HS-5 (cell line): Measurements from ENCODE around the gene ARID1B.

Experiments
- DNase-seq: peaks from one replicate; pipeline ENCODE4 v3.0.0-alpha.2; 2012; ENCODE audit warnings: low read depth

Gene ARID1B

GRCh38 chr6:156852147-156852857 lies 75.1 kb downstream of the ARID1B start:
- no peak for DNase-seq

DNA sequence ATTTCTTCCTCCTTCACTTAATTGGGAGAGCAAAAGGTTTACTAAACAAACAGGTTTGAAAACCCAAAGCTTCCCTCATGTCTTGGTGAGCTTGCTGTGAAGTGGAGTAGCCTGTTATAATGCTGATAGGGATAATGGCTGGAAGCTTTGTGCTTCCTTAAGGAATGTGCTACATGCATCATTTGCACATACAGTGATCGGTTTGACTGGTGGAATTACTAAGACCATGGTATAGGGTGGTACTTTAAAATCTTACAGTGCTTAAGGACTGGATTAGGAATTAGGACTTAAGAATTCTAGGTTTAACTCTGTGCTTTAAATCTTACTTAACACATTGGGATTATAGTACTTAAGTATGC lies 75.7 kb downstream of the ARID1B start:
- no peak for DNase-seq

GRCh38 chr6:156853733-156854132 lies 76.6 kb downstream of the ARID1B start:
- DNase-seq: no peak

- DNase-seq: no peak
Observed at GRCh38 chr6:156854466-156855161, 77.4 kb downstream of the ARID1B start.

DNA sequence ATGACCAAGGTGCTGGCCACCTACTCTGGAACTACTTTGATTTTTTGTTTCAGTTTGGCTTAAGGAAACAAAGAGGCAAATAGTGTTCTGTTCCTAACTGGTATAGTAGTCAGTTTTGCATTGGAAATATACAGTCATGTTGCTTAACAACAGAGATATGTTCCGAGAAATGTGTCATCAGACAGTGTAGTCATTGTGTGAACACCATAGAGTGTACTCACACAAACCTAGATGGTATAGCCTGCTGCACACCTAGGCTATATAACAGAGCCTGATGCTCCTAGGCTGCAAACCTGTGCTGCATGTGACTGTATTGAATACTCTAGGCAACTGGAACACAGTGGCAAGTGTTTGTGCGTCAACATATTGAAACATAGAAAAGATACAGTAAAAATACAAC lies 80.4 kb downstream of the ARID1B start:
- no peak for DNase-seq

DNA sequence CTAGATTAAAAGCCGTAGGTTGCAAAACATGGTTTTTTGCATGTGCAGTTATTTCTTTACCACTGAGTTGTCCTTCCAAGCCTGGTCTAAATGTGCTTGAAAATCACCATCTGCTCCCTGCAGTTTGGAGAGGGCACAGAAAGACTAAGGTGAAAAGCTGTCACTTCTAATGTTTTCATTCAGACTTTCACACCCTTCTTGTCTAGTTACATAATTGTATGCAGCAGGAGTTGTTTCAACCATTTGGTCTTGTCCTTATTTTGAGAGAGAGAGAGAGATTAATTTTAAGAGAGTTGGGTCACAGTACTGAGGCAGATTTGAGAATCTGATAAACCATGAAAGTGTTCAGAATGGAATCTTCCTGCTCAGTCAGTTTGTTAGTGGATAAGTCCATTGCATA lies 82.5 kb downstream of the ARID1B start:
- DNase-seq: no peak

GRCh38 chr6:156862711-156863110 lies 85.5 kb downstream of the ARID1B start:
- DNase-seq: no peak

DNA sequence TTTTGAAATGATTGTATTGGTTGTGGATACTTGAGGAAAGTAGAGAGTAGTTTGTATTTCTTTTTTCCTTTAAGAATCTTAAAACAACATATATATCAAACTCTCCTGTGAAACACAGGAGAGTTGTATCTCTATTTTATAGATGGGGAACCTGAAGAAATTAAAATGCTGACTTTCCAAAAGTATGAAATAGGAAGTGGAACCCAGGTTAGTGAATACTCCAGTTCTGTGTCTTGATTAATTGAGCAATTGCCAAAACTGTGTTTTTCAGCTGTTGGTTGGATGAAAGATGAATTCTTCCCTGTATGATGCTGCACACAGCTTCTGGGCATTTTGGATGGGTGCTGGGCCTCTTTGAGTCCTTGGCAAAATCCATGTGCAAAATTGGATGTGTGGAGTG lies 86.3 kb downstream of the ARID1B start:
- no peak for DNase-seq

GRCh38 chr6:156864557-156864956 lies 87.4 kb downstream of the ARID1B start:
- no peak for DNase-seq

DNA sequence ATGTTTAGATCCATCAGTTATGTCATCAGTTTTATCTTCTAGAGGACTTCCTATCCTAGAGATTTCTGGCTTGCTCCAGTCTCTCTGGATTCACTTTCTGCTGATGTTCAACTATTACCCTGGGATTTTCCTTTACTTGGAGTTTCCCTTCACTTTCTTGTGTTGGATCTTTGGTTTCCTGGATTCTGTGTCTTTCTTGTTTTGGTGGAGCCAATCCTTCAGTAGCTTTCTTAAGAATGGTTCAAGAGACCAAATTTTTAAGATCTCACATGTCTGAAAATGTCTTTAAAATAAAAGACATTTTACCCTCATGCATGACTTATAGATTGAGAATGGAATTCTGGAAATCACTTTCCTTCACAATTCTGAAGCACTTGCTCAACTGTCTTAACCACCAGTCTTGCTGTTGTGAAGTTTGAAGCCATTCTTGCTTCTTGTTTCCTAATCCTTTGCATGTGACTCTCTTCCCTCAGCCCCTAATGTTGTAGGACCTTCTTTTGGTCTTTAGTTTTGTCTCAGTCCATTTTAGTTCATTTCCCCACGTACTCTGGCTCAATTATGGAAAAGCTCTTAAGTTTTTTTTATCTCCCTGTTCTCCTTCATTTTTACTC lies 87.9 kb downstream of the ARID1B start:
- DNase-seq: no peak

- DNase-seq: no peak
Observed at GRCh38 chr6:156866220-156867015, 89.2 kb downstream of the ARID1B start.

GRCh38 chr6:156867121-156867520 lies 89.9 kb downstream of the ARID1B start:
- no peak for DNase-seq

DNA sequence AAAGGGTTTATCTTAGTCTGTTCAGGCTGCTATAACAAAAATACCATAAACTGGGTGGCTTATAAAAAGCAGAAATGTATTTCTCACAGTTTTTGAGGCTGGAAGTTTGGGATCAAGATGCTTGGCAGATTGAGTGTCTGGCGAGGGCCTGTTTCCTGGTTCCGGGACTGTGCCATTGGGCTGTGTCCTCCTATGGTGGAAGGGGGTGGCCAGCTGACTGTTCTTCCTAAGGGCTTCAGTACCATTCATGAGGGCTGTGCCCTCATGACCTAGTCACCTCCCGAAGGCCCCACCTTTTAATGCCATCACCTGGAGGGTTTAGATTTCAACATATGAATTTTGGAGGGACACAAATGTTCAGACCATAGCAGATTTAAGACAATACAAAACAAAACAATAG lies 91.2 kb downstream of the ARID1B start:
- no peak for DNase-seq

DNA sequence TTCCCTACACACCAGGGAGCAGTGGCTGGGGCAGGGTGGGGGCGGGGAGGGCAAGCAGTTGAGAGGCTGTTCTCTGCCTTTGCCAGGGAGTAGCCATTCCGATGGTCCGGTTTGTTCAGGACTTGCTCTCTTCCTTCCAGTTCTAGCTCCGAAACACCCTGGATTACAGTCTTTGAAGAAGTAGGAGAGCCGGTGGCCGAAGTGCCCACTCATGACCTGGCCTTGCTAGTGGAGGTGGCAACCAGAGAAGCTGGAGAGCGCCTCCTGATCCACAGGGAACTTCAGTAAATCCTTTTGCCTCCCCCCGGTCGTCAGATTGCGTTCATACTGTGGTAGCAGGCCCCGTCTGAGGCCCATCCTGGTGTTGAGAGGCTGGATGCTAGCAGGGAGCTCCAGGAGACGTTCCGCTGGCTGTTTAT lies 92.8 kb downstream of the ARID1B start:
- DNase-seq: no peak

- no peak for DNase-seq
Observed at GRCh38 chr6:156870924-156871539, 93.9 kb downstream of the ARID1B start.

DNA sequence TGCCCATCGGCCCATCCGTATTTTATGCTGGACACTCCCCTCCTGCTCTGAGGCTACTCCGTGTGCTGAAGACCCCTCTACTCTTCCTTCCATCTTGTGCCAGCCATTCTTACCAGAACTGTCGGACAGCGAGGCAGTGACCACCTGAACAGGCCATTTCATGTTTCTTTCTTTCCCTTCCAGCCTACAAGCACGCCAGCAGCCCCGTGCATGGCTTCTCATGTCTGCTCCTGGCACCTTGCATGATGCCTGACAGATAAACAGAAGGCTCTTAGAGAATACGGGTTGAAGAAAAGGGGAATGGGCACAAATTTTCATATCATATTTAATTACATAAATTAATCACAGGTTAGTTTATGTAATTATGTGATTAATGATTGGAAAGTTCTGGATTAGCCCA lies 95.7 kb downstream of the ARID1B start:
- DNase-seq: no peak

- no peak for DNase-seq
Observed at GRCh38 chr6:156873654-156874380, 96.6 kb downstream of the ARID1B start.

DNA sequence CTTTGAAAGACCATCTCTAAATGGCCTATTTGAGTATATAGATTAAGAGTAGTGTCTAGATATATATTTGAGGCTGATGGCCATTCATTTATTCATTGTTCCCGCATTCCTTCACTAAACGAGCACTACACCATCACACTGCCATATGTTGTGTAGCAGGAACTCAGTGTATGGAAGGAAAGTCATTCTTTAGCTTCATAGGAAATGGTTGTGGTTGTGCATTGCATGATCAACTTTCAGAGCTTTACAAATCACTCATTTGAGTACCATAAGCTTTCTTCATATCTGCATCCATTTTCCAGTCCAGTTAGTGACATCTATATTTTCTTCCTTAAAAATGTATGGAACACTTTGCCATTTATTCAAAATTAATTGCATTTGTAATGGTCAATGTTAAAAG lies 97.9 kb downstream of the ARID1B start:
- no peak for DNase-seq

- no peak for DNase-seq
Observed at GRCh38 chr6:156876302-156876701, 99.1 kb downstream of the ARID1B start.

- DNase-seq: no peak
Observed at GRCh38 chr6:156877126-156877863, 100.1 kb downstream of the ARID1B start.

- DNase-seq: no peak
Observed at GRCh38 chr6:156878681-156879080, 101.5 kb downstream of the ARID1B start.
